ENCODE data around the gene ASCL2.

Gene ASCL2

GRCh38 chr11:2293984-2294925 is 23.9 kb upstream of the ASCL2 start:
- no peaks in the 10 kb centered on the region for H3K9me3 ChIP-seq (ENCODE audit: severe bottlenecking)
- H3K4me1 ChIP-seq (ENCODE audit: insufficient read depth, poor library complexity, severe bottlenecking) = no peaks in the 10 kb centered on the region
- ATAC-seq (ENCODE audit: low read depth) = no peak
- TF ChIP-seq CTCF (IDR thresholded peaks at IDR 0.05; ENCODE audit: poor library complexity, severe bottlenecking) = no peak
- no peak overlapping the region for H3K27ac ChIP-seq (ENCODE audit: poor library complexity, severe bottlenecking)
- DNase-seq (ENCODE audit: low spot score) = no peak
- H3K36me3 ChIP-seq (ENCODE audit: low read depth) = no peaks in the 10 kb centered on the region
- no peaks in the 10 kb centered on the region for H3K27me3 ChIP-seq (ENCODE audit: insufficient read depth, poor library complexity, severe bottlenecking)
- H3K4me3 ChIP-seq (ENCODE audit: severe bottlenecking) = no peak overlapping the region

DNA sequence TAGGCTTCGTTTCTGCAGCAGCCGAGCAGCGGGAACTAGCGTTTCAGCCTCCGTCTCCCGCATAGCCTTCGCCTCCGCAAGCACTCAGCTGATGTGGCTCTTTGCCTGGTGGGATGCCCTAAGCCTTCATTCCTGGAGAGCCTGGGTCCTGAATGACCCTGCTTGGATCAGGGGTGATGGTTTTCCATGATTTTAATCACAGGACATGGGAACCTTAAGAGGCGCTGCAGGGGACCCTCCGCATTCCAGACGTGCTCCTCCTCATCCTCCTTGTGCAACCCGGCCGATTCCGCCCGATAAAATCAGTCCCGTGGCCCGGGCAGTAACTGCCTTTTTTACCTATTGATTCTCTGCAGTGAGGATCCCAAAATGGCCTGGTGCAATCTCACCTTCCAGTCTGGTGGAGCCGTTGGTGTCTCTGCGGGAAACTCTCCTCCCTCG is 23.2 kb upstream of the ASCL2 start:
- no peaks in the 10 kb centered on the region for H3K9me3 ChIP-seq (ENCODE audit: severe bottlenecking)
- H3K27me3 ChIP-seq (ENCODE audit: insufficient read depth, poor library complexity, severe bottlenecking) = no peaks in the 10 kb centered on the region
- no peak overlapping the region for H3K27ac ChIP-seq (ENCODE audit: poor library complexity, severe bottlenecking)
- no peak for DNase-seq (ENCODE audit: low spot score)
- H3K36me3 ChIP-seq (ENCODE audit: low read depth) = no peaks in the 10 kb centered on the region
- H3K4me1 ChIP-seq (ENCODE audit: insufficient read depth, poor library complexity, severe bottlenecking) = no peaks in the 10 kb centered on the region
- H3K4me3 ChIP-seq (ENCODE audit: severe bottlenecking) = no peak overlapping the region
- no peak for ATAC-seq (ENCODE audit: low read depth)
- TF ChIP-seq CTCF (IDR thresholded peaks at IDR 0.05; ENCODE audit: poor library complexity, severe bottlenecking) = no peak

DNA sequence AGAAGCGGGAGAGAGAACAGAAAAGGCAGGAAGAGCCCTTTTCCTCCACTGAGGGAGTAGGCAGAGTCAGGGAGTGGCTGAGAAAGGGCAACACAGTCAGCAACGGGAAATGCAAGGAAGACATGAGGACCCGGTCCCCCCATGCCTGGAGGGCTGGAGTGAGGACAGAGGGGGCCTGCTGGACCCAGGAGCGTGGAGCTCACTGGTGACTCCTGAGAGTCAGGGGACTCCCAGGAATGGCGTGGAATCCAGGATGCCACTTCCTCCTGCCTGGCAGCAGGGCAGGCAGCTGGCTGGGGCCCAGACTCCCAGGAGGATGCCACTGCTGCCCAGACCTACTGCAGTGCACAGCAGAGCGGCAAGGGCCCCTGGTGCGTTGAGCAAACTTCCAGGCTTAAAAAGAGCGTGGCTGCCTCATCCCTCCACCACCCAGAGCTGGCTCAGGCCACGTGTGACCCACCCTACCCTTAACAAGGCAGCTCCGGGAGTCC is 20.0 kb upstream of the ASCL2 start:
- H3K4me3 ChIP-seq (ENCODE audit: severe bottlenecking) = no peak overlapping the region
- DNase-seq (ENCODE audit: low spot score) (no peak), ATAC-seq (ENCODE audit: low read depth) (peak; percentile 35; the same call in 2 of the 3 replicates)
- H3K4me1 ChIP-seq (ENCODE audit: insufficient read depth, poor library complexity, severe bottlenecking) = no peaks in the 10 kb centered on the region
- no peaks in the 10 kb centered on the region for H3K9me3 ChIP-seq (ENCODE audit: severe bottlenecking)
- no peaks in the 10 kb centered on the region for H3K27me3 ChIP-seq (ENCODE audit: insufficient read depth, poor library complexity, severe bottlenecking)
- H3K36me3 ChIP-seq (ENCODE audit: low read depth) = no peaks in the 10 kb centered on the region
- TF ChIP-seq CTCF (IDR thresholded peaks at IDR 0.05; ENCODE audit: poor library complexity, severe bottlenecking) = no peak
- no peak overlapping the region for H3K27ac ChIP-seq (ENCODE audit: poor library complexity, severe bottlenecking)

DNA sequence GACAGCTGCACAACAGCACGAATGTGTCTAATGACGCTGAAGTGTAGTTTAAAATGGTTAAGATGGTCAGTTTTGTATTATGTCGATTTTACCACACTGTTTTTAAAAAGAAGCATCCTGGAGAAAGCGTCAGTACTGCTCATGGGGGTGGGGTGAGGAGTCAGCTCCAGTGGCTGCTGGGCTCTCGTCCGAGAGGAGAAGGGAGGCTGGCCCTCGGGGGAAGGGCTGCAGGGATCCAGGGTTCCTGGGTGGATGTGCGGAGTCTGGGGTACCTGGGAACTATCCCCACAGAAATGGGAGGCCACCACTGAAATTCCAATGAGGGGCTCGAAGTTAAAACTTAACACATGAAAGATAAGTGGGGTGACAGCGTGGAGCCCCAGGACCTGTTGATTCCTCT is 19.5 kb upstream of the ASCL2 start:
- no peak for TF ChIP-seq CTCF (IDR thresholded peaks at IDR 0.05; ENCODE audit: poor library complexity, severe bottlenecking)
- no peak for ATAC-seq (ENCODE audit: low read depth)
- no peak overlapping the region for H3K27ac ChIP-seq (ENCODE audit: poor library complexity, severe bottlenecking)

DNA sequence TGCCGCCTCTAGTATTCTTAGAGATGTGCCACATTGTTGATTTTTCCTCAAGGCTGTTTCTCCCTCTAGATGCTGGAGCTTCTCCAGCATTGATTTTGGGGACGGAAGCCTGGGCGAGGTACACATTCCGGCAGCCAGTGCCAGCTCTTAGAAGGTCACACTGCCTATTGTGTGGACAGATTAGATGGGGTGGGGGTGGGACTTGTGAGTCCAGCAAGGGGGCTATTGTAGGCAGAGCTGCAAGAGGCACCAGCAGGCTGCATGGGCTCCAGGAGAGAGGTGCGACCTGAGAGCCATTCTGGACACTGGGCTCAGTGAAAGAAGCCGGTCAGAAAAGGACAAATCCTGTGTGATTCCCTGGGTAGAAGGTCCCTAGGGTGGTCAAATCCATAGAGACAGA is 19.0 kb upstream of the ASCL2 start:
- H3K4me1 ChIP-seq (ENCODE audit: insufficient read depth, poor library complexity, severe bottlenecking) = no peaks in the 10 kb centered on the region
- DNase-seq (ENCODE audit: low spot score) (no peak), ATAC-seq (ENCODE audit: low read depth) (no peak)
- H3K36me3 ChIP-seq (ENCODE audit: low read depth) = no peaks in the 10 kb centered on the region
- no peaks in the 10 kb centered on the region for H3K27me3 ChIP-seq (ENCODE audit: insufficient read depth, poor library complexity, severe bottlenecking)
- H3K4me3 ChIP-seq (ENCODE audit: severe bottlenecking) = no peak overlapping the region
- H3K27ac ChIP-seq (ENCODE audit: poor library complexity, severe bottlenecking) = no peak overlapping the region
- no peaks in the 10 kb centered on the region for H3K9me3 ChIP-seq (ENCODE audit: severe bottlenecking)
- no peak for TF ChIP-seq CTCF (IDR thresholded peaks at IDR 0.05; ENCODE audit: poor library complexity, severe bottlenecking)

More for the DNA sequence above, 19.5 kb upstream of the ASCL2 start:
- no peaks in the 10 kb centered on the region for H3K4me1 ChIP-seq (ENCODE audit: insufficient read depth, poor library complexity, severe bottlenecking)
- H3K4me3 ChIP-seq (ENCODE audit: severe bottlenecking) = no peak overlapping the region
- no peaks in the 10 kb centered on the region for H3K27me3 ChIP-seq (ENCODE audit: insufficient read depth, poor library complexity, severe bottlenecking)
- H3K36me3 ChIP-seq (ENCODE audit: low read depth) = no peaks in the 10 kb centered on the region
- DNase-seq (ENCODE audit: low spot score) = no peak
- no peaks in the 10 kb centered on the region for H3K9me3 ChIP-seq (ENCODE audit: severe bottlenecking)

Data from RWPE2 (cell line).